ENCODE measurements around the gene FAM163A.

The FAM163A gene

DNA sequence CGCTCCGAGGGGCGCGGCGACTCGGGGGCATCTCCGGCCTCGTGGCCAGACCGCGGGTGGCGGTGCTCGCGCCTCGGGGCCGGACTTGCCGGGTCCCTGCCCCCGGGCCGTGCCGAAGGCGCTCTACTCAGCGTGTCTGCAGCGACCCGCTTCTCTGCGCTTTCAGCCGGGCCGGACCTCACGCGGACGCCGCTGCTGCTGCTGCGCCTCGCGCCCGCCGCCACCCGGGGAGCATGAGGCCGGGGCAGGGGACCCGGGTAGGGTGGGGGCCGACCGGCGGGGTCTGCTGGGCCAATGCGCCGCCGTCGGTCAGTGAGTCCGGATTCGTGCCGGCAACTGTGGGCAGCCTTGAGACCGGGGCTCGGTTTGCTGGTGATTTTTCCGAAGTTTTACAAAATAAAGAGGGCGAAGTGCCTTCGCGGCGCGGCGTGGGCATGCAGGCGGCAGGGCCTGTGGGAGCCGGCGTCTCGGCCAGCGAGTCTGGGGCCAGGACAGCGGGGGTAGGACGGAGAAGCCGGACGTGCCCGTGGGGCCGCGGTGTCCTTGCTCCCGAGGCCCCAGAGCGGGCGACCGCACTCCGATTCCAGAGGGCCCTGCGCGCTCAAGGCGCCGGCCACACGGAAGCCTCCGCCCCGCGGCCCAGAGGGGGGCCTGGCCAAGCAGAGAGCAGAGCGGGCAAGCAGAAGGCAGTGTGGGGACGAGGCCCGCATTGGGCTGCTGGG, 749 bp downstream of the FAM163A start:
- no peaks in the 10 kb centered on the region for H3K4me1 ChIP-seq (ENCODE audit: insufficient read depth, low read length)
- H3K9ac ChIP-seq (ENCODE audit: low read depth, low read length): peak overlapping the region; percentile 62; the same call in 1 of the 2 replicates
- no peaks in the 10 kb centered on the region; the same call in 1 of the 2 replicates for H3K9me3 ChIP-seq (ENCODE audit: control insufficient read depth, insufficient read depth, low read length)
- no peaks in the 10 kb centered on the region for H3K36me3 ChIP-seq (ENCODE audit: insufficient read depth, low read length)

- H3K36me3 ChIP-seq (ENCODE audit: insufficient read depth, low read length): no peaks in the 10 kb centered on the region
- peak overlapping the region; percentile 62; the same call in 1 of the 2 replicates for H3K9ac ChIP-seq (ENCODE audit: low read depth, low read length)
- H3K4me1 ChIP-seq (ENCODE audit: insufficient read depth, low read length): no peaks in the 10 kb centered on the region
- H3K9me3 ChIP-seq (ENCODE audit: control insufficient read depth, insufficient read depth, low read length): no peaks in the 10 kb centered on the region; the same call in 1 of the 2 replicates
Observed at GRCh38 chr1:179744401-179745130, 1.5 kb downstream of the FAM163A start.

DNA sequence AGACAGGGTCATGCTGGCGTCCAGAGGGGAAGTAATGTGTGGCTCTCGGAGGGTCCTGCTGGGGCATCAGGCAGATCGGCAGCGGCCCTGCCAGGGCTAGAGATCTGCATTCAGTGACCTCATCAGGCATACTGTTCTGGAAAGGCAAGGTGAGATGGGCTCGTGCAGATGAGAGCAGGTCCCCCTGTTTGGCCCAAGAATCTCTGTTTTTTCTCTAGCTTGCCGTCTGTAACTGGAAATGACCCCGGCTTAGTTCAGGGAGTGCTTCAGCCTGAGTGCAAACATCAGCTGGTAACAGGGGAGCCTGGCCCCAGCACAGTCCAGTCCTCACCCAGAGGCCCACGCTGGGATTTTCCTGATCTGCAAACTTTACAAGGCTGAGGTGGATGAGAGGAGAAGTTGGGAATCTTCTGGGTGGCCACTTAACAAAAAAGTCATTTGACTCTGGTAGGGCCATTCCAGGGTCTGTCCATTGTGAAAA, 2.1 kb downstream of the FAM163A start:
- Histone ChIP-seq H3K36me3 (ENCODE audit: insufficient read depth, low read length) (no peaks in the 10 kb centered on the region), H3K9ac (ENCODE audit: low read depth, low read length) (no peak overlapping the region), H3K9me3 (ENCODE audit: control insufficient read depth, insufficient read depth, low read length) (no peaks in the 10 kb centered on the region; the same call in 1 of the 2 replicates)

GRCh38 chr1:179745743-179746142, 2.7 kb downstream of the FAM163A start:
- H3K9ac ChIP-seq (ENCODE audit: low read depth, low read length): no peak overlapping the region
- no peaks in the 10 kb centered on the region for H3K4me1 ChIP-seq (ENCODE audit: insufficient read depth, low read length)
- H3K9me3 ChIP-seq (ENCODE audit: control insufficient read depth, insufficient read depth, low read length): no peaks in the 10 kb centered on the region; the same call in 1 of the 2 replicates
- no peaks in the 10 kb centered on the region for H3K36me3 ChIP-seq (ENCODE audit: insufficient read depth, low read length)

More for the DNA sequence above, 2.1 kb downstream of the FAM163A start:
- H3K4me1 ChIP-seq (ENCODE audit: insufficient read depth, low read length): no peaks in the 10 kb centered on the region

DNA sequence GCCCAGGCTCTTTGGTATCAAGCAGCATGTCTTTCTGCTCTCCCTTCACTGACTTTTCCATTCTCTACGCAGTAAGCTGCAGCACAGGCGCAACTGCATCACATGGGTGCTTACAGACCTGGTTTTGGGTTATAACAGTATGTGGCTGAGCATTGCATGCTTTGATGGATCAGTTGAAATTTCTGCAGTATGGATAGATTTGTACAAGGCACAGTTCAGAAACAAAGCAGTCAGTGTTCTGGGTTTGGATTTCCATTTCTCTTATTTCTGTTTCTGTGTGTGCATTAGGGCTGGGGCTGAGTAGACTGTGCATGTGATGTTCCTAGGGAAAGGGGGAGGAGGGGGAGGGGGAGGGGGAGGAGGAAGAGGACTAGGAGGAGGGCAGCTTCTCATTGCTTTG, 4.5 kb downstream of the FAM163A start:
- Histone ChIP-seq H3K9ac (ENCODE audit: low read depth, low read length) (no peak overlapping the region), H3K4me1 (ENCODE audit: insufficient read depth, low read length) (no peaks in the 10 kb centered on the region), H3K36me3 (ENCODE audit: insufficient read depth, low read length) (no peaks in the 10 kb centered on the region), H3K9me3 (ENCODE audit: control insufficient read depth, insufficient read depth, low read length) (no peaks in the 10 kb centered on the region; the same call in 1 of the 2 replicates)

DNA sequence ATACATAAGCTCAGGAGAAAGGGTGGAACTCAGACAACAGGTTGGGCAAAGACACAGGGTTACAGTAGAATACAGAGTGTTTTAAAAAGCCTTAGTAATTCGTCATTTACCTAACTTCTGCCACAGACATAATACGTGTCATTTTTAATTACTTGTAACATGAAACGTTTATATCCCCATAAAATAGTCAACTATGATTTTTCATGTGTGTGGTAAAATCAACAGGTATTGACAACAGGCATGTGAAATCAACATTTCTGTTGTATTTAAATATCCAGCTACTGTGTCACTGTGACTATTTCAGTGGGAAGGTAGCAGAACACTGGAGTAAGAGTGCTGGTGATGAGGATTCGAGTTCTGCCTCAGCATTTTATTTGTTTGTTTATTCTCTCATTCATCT, 5.7 kb downstream of the FAM163A start:
- Histone ChIP-seq H3K9me3 (ENCODE audit: control insufficient read depth, insufficient read depth, low read length) (no peaks in the 10 kb centered on the region), H3K36me3 (ENCODE audit: insufficient read depth, low read length) (no peaks in the 10 kb centered on the region), H3K4me1 (ENCODE audit: insufficient read depth, low read length) (no peaks in the 10 kb centered on the region), H3K9ac (ENCODE audit: low read depth, low read length) (no peak overlapping the region)

DNA sequence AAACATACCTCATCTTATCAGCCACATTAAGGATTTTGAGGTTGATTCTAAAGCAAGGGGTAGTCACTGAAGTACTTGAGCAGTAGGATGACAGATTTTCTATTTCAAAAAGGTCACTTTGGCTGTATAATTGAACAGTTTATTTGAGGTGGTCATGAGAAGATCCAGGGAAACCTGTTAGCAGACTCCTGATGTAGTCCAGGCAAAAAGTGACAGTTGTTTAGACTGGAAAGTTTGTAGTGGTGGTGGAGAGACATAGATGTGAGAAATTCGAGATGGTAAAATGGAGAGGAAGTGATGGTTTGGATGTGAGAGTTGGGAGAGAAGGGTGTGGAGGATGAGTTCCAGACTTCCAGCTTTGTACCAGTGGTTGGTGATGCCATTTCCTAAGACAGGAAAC, 7.5 kb downstream of the FAM163A start:
- H3K9ac ChIP-seq (ENCODE audit: low read depth, low read length): no peak overlapping the region
- no peaks in the 10 kb centered on the region for H3K4me1 ChIP-seq (ENCODE audit: insufficient read depth, low read length)
- H3K36me3 ChIP-seq (ENCODE audit: insufficient read depth, low read length): no peaks in the 10 kb centered on the region
- H3K9me3 ChIP-seq (ENCODE audit: control insufficient read depth, insufficient read depth, low read length): no peaks in the 10 kb centered on the region

DNA sequence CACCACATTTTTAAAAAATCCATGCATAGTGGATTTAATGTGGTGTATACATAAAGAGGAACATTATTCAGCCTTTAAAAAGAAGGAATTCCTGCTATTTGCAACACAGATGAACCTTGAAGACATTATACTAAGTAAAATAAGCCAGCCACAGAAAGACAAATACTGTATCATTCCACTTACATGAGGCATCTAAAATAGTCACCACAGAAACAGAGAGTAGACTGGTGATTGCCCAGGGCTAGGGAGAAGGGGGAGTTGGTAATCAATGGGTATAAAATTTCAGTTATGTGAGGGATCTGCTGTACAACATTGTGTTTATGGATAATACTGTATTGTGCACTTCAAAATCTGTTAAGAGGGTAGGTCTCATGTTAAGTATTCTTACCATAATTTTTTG, 10.0 kb downstream of the FAM163A start:
- Histone ChIP-seq H3K9me3 (ENCODE audit: control insufficient read depth, insufficient read depth, low read length) (no peaks in the 10 kb centered on the region), H3K4me1 (ENCODE audit: insufficient read depth, low read length) (no peaks in the 10 kb centered on the region), H3K9ac (ENCODE audit: low read depth, low read length) (no peak overlapping the region), H3K36me3 (ENCODE audit: insufficient read depth, low read length) (no peaks in the 10 kb centered on the region)

DNA sequence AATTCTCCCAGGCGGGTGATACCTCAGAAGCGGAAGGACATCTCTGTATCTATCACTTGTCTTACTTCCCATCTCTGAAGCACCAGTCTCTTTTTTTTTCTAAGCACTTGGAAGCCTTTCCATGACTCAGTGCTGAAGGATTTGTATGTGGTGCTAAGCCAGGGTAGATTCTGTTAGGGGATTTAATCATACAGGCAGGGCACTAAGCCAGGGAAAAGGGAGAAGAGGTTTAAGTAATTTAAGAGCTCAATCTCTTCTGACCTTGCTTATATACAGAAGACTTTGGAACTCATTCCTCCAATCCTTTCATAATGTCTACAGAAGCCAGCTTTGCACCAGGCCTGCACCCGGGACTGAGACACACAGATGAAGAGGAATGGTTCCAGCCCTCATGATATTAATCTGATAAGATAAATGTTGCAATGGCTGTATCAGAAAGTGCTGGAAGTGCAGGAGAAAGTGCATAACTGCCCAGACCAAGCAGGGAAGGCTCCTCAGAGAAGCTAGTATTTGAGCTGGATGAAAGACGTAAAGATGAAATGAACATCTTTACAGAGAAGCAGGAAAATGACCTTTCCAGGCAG, 11.0 kb downstream of the FAM163A start:
- Histone ChIP-seq H3K9me3 (ENCODE audit: control insufficient read depth, insufficient read depth, low read length) (no peaks in the 10 kb centered on the region), H3K36me3 (ENCODE audit: insufficient read depth, low read length) (no peaks in the 10 kb centered on the region), H3K4me1 (ENCODE audit: insufficient read depth, low read length) (no peaks in the 10 kb centered on the region), H3K9ac (ENCODE audit: low read depth, low read length) (no peak overlapping the region)

GRCh38 chr1:179757933-179758332, 14.8 kb downstream of the FAM163A start:
- Histone ChIP-seq H3K9ac (ENCODE audit: low read depth, low read length) (no peak overlapping the region), H3K36me3 (ENCODE audit: insufficient read depth, low read length) (no peaks in the 10 kb centered on the region), H3K4me1 (ENCODE audit: insufficient read depth, low read length) (no peaks in the 10 kb centered on the region), H3K9me3 (ENCODE audit: control insufficient read depth, insufficient read depth, low read length) (no peaks in the 10 kb centered on the region)

DNA sequence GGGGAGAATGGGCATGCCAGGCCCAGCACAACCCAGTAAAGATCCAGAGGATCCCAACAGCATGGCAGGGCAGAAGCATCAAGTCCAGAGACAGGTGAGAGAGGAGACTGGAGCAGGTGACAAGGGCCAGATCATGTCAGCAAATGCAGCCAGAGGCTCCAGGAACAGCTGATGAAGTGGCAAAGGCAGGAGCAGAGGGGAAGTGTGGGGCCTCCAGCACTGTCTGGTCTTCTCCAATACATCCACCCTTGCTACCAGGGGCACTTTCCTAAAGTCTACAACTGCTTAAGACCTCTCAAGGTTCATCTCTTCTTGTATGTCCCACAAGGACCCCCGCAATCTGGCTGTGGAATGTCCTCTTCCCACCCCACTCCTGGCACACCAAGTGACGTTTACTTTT, 17.4 kb downstream of the FAM163A start:
- Histone ChIP-seq H3K36me3 (ENCODE audit: insufficient read depth, low read length) (no peaks in the 10 kb centered on the region), H3K9ac (ENCODE audit: low read depth, low read length) (no peak overlapping the region)

DNA sequence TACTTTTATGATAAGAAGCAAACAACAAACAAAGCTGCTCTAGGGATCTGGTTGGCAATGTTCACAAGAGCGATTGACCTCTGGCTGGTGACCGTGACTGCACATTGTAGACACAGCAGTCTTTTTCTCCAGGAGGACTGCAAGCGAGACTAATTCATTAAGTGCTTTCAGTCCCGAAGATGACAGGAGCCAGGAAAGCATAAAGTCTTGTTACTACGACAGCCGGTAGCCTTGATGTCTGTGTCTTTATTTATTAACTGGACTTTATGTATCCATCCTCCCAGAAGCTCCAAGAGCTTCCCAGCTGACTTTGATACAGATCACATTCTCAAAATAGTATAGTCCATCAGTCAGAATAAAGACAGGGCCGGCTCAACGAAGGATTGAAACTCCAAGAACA, 18.2 kb downstream of the FAM163A start:
- no peak overlapping the region for H3K9ac ChIP-seq (ENCODE audit: low read depth, low read length)
- H3K4me1 ChIP-seq (ENCODE audit: insufficient read depth, low read length): no peaks in the 10 kb centered on the region
- H3K36me3 ChIP-seq (ENCODE audit: insufficient read depth, low read length): no peaks in the 10 kb centered on the region
- 0 out of 2 replicates have a peak, but pooled peaks cover 6% of the 10 kb centered on the region for H3K9me3 ChIP-seq (ENCODE audit: control insufficient read depth, insufficient read depth, low read length)

More for the DNA sequence above, 17.4 kb downstream of the FAM163A start:
- 0 out of 2 replicates have a peak, but pooled peaks cover 6% of the 10 kb centered on the region for H3K9me3 ChIP-seq (ENCODE audit: control insufficient read depth, insufficient read depth, low read length)
- no peaks in the 10 kb centered on the region for H3K4me1 ChIP-seq (ENCODE audit: insufficient read depth, low read length)

DNA sequence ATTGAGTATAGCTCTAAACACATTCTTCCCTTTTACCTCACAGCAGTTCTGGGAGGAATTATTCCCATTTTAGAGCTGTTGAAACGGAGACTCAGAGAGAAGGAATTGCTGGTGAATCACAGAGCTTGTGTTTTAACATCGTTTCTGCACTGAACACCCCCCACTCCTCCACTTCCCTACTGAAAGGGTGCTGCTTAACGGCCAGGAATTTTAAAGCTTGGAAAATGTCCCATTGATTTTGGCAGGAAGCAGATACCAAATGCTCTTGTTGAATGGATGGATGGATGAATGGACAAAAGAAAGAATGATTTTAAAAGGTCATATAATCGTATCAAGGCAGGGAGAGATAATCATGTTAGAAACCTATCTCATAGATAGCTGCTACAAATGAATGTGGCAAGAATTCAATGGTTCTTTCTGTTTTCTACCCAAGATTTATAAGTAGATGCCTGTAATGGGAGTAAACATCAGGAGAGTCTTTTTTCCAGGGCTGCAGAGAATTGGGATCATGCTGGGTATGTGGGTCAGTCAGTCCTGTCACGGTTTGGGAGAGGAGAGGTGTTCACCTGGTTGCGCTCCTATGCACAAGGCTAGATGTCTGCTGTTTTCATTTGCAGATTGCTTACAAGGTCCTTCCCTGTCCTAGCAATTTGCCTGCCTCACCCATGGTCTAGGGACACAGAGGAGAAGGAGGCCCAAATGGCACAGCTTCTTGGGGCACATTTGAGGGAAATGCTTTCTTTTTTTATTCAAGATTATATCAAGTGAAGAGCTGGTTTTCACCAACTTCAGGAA, 19.0 kb downstream of the FAM163A start:
- Histone ChIP-seq H3K9me3 (ENCODE audit: control insufficient read depth, insufficient read depth, low read length) (0 out of 2 replicates have a peak, but pooled peaks cover 6% of the 10 kb centered on the region), H3K4me1 (ENCODE audit: insufficient read depth, low read length) (no peaks in the 10 kb centered on the region), H3K36me3 (ENCODE audit: insufficient read depth, low read length) (no peaks in the 10 kb centered on the region), H3K9ac (ENCODE audit: low read depth, low read length) (no peak overlapping the region)

DNA sequence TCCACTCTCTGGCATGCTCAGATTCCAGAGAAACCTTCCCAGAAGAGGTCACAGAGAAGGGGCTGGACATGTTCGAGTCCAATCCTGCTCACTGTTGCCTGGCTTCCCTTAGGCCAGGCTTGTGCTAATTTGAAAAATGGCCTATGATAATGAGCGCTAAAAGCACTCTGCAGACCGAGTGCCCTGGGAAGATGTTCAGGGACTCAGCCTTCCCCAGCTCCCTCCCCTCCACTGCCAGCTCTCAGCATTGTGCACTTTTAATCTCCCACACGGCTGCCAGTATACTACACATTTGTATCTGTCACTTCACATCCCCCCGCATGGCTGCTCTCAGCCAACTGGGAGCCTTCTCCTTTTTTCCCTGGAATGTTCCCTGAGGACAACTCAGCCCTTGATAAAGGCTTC, 24.1 kb downstream of the FAM163A start:
- Histone ChIP-seq H3K9me3 (ENCODE audit: control insufficient read depth, insufficient read depth, low read length) (0 out of 2 replicates have a peak, but pooled peaks cover 6% of the 10 kb centered on the region), H3K36me3 (ENCODE audit: insufficient read depth, low read length) (no peaks in the 10 kb centered on the region), H3K4me1 (ENCODE audit: insufficient read depth, low read length) (no peaks in the 10 kb centered on the region), H3K9ac (ENCODE audit: low read depth, low read length) (no peak overlapping the region)
